Inflammatory macrophage treated with lipopolysaccharide for 1 hour (primary cell): Measurements from ENCODE around the gene GNG8.

ENCODE experiments used
- DNase-seq, 2 donors: peaks; one replicate each; pipeline ENCODE4 v3.0.0-alpha.2; 2020 to 2022

Gene GNG8

GRCh38 chr19:46635920-46636761 lies at the start of gene GNG8:
TSS of gene GNG8 (minus strand) at chr19:46636202. CDS start at chr19:46634682, 1,520 bp downstream.
- no peak for DNase-seq

- DNase-seq: no peak
These were observed 49.2 kb upstream of the GNG8 start for GRCh38 chr19:46685189-46685588.

- DNase-seq: peak in 1 of 2 donors; percentile 18
These were observed 42.2 kb upstream of the GNG8 start for GRCh38 chr19:46678110-46678732.

- DNase-seq: no peak
These were observed 38.6 kb upstream of the GNG8 start for GRCh38 chr19:46674416-46675178.

- no peak for DNase-seq
These were observed 34.8 kb upstream of the GNG8 start for GRCh38 chr19:46670813-46671212.

- no peak for DNase-seq
These were observed 32.7 kb upstream of the GNG8 start for GRCh38 chr19:46668662-46669061.

GRCh38 chr19:46665072-46665471 lies 29.1 kb upstream of the GNG8 start:
- no peak for DNase-seq

- peak; percentile 80 to 85 for DNase-seq
These were observed 26.0 kb upstream of the GNG8 start for GRCh38 chr19:46661735-46662592.

GRCh38 chr19:46661020-46661731 lies 25.2 kb upstream of the GNG8 start, which contains the start of gene DACT3:
TSS of gene DACT3 (minus strand) at chr19:46661182. CDS start at chr19:46661064, 118 bp downstream.
- DNase-seq: peak; percentile 99 to 100

GRCh38 chr19:46660551-46661019 lies 24.6 kb upstream of the GNG8 start:
- no peak for DNase-seq

GRCh38 chr19:46660008-46660517 lies 24.1 kb upstream of the GNG8 start:
- no peak for DNase-seq

- no peak for DNase-seq
These were observed 23.4 kb upstream of the GNG8 start for GRCh38 chr19:46659151-46660007.

GRCh38 chr19:46656541-46656940 lies 20.5 kb upstream of the GNG8 start:
- no peak for DNase-seq

- no peak for DNase-seq
These were observed 18.7 kb upstream of the GNG8 start for GRCh38 chr19:46654621-46655152.

GRCh38 chr19:46650445-46650844 lies 14.4 kb upstream of the GNG8 start:
- DNase-seq: no peak

GRCh38 chr19:46648961-46649960 lies 13.3 kb upstream of the GNG8 start:
- DNase-seq: no peak

GRCh38 chr19:46648060-46648960 lies 12.3 kb upstream of the GNG8 start:
- peak; percentile 81 to 86 for DNase-seq

- no peak for DNase-seq
These were observed 10.4 kb upstream of the GNG8 start for GRCh38 chr19:46646402-46646801.
